C1 segment of cervical spinal cord (tissue), 14 donors: ENCODE data around the gene RASIP1.
"Not testable (repeated sequence)": the region's sequence is repeated elsewhere in the genome, so short reads cannot be mapped to it uniquely, and the experiment has no call there.

ENCODE experiments used
- DNase-seq, 14 donors: peaks; one replicate each; lab custom pipeline; 2025; lab: John Stamatoyannopoulos, UW

RASIP1 gene

GRCh38 chr19:48713041-48713863 lies 27.2 kb downstream of the RASIP1 start:
- DNase-seq: no peak

- no peak for DNase-seq
Measured at GRCh38 chr19:48711106-48711662, 29.2 kb downstream of the RASIP1 start.

- DNase-seq: no peak
Measured at GRCh38 chr19:48708471-48708870, 31.9 kb downstream of the RASIP1 start.

- no peak for DNase-seq
Measured at GRCh38 chr19:48705431-48705830, 35.0 kb downstream of the RASIP1 start.

GRCh38 chr19:48703316-48703715 lies 37.1 kb downstream of the RASIP1 start:
- no peak for DNase-seq

- no peak for DNase-seq
Measured at GRCh38 chr19:48702701-48703100, 37.7 kb downstream of the RASIP1 start.

GRCh38 chr19:48698046-48698445 lies 42.4 kb downstream of the RASIP1 start:
- DNase-seq: no peak

GRCh38 chr19:48696353-48697010 lies 43.9 kb downstream of the RASIP1 start:
- peak in 1 of 14 donors; percentile 48 for DNase-seq

GRCh38 chr19:48695743-48696352 lies 44.6 kb downstream of the RASIP1 start, which contains the start of gene FUT2:
TSS of gene FUT2 (plus strand) at chr19:48695971. CDS start at chr19:48702957, 6,986 bp downstream.
- DNase-seq: peak in 1 of 14 donors; percentile 63

GRCh38 chr19:48693629-48694028 lies 46.8 kb downstream of the RASIP1 start:
- not testable (repeated sequence) for DNase-seq

- peak in 1 of 14 donors; percentile 81 for DNase-seq
Measured at GRCh38 chr19:48689449-48689848, 51.0 kb downstream of the RASIP1 start.

- no peak for DNase-seq
Measured at GRCh38 chr19:48687776-48688175, 52.6 kb downstream of the RASIP1 start.

GRCh38 chr19:48686637-48687036 lies 53.8 kb downstream of the RASIP1 start:
- not testable (repeated sequence) for DNase-seq

- DNase-seq: no peak
Measured at GRCh38 chr19:48686088-48686487, 54.3 kb downstream of the RASIP1 start.

GRCh38 chr19:48685583-48685982 lies 54.8 kb downstream of the RASIP1 start:
- no peak for DNase-seq

- peak in 12 of 14 donors; percentile 5 to 79 (median 58) for DNase-seq
Measured at GRCh38 chr19:48683349-48683748, 57.1 kb downstream of the RASIP1 start.

GRCh38 chr19:48681127-48681470 lies 59.3 kb downstream of the RASIP1 start:
- no peak for DNase-seq

GRCh38 chr19:48680436-48681126 lies 59.8 kb downstream of the RASIP1 start:
- no peak for DNase-seq

- DNase-seq: not testable (repeated sequence)
Measured at GRCh38 chr19:48680006-48680405, 60.4 kb downstream of the RASIP1 start.

- DNase-seq: no peak
Measured at GRCh38 chr19:48678201-48678600, 62.2 kb downstream of the RASIP1 start.

GRCh38 chr19:48676887-48677286 lies 63.5 kb downstream of the RASIP1 start:
- no peak for DNase-seq

- DNase-seq: no peak
Measured at GRCh38 chr19:48676487-48676886, 63.9 kb downstream of the RASIP1 start.
